Ishikawa (cell line): ENCODE data around the gene JPH2.

ENCODE experiments used
- CEBPB ChIP-seq: IDR thresholded peaks from 2 replicates; pipeline ENCODE4 v1.6.1; 2012
- CREB1 ChIP-seq: IDR thresholded peaks from 2 replicates; pipeline ENCODE4 v1.6.1; 2012; ENCODE audit warnings: low read depth
- EGR1 ChIP-seq: IDR thresholded peaks from 2 replicates; pipeline ENCODE4 v1.6.1; 2012
- EP300 ChIP-seq: IDR thresholded peaks from 2 replicates; pipeline ENCODE4 v1.6.1; 2012; ENCODE audit warnings: borderline replicate concordance
- FOXM1 ChIP-seq: IDR thresholded peaks from 2 replicates; pipeline ENCODE4 v1.6.1; 2012; ENCODE audit warnings: low read depth, borderline replicate concordance
- NFIC ChIP-seq: IDR thresholded peaks from 2 replicates; pipeline ENCODE4 v1.6.1; 2012
- RAD21 ChIP-seq: IDR thresholded peaks from 2 replicates; pipeline ENCODE4 v1.6.1; 2012; ENCODE audit warnings: low read depth
- TAF1 ChIP-seq: IDR thresholded peaks from 2 replicates; pipeline ENCODE4 v1.6.1; 2012; ENCODE audit warnings: low read depth, mild to moderate bottlenecking
- TCF12 ChIP-seq: IDR thresholded peaks from 2 replicates; pipeline ENCODE4 v1.6.1; 2012; ENCODE audit warnings: low read depth
- TEAD4 ChIP-seq: IDR thresholded peaks from 2 replicates; pipeline ENCODE4 v1.6.1; 2012
- YY1 ChIP-seq: IDR thresholded peaks from 2 replicates; pipeline ENCODE4 v1.6.1; 2012; ENCODE audit warnings: low read depth
- ZBTB7A ChIP-seq: IDR thresholded peaks from 2 replicates; pipeline ENCODE4 v1.6.1; 2012; ENCODE audit warnings: low read depth
- TF ChIP-seq, protein P1 (sequence below): IDR thresholded peaks from 2 replicates; pipeline ENCODE4 v1.6.1; 2012
- TF ChIP-seq, protein P2 (sequence below): IDR thresholded peaks from 2 replicates; pipeline ENCODE4 v1.6.1; 2012
- TF ChIP-seq, protein P3 (sequence below): IDR thresholded peaks from 2 replicates; pipeline ENCODE4 v1.6.1; 2012; ENCODE audit warnings: low read depth, mild to moderate bottlenecking

Gene JPH2

DNA sequence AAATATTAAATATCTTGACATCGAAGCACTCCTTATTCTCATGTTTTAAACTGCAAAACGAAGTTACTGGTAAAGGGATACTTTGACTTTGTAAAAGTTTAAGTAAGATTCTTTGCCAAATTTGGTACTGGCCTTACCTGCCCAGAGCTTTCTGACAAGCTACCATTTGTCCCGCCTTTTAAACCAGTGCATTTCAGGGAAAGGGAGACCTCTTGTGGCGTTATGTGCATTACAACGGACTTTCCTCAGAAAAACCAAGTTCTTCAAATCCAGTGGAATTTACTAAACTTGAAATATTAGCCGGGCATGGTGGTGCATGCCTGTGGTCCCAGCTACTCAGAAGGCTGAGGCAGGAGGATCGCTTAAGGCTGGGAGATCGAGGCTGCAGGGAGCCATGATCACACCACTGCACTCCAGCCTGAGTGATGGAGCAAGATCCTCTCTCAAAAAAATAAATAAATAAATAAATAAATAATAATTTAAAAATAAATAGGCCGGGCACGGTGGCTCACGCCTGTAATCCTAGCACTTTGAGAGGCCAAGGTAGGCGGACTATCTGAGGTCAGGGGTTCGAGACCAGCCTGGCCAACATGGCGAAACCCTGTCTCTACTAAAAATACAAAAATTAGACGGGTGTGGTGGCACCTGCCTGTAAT lies 3.3 kb upstream of the JPH2 start:
- 0 out of 2 replicates have a peak, but pooled peaks have one; percentile 30 for TF ChIP-seq TEAD4
- TF ChIP-seq, protein P1, sequence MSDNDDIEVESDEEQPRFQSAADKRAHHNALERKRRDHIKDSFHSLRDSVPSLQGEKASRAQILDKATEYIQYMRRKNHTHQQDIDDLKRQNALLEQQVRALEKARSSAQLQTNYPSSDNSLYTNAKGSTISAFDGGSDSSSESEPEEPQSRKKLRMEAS = peak; percentile 42; the same call in 1 of the 2 replicates
- peak; percentile 98 for TF ChIP-seq RAD21
- TF ChIP-seq FOXM1 = peak; percentile 52; the same call in 1 of the 2 replicates

DNA sequence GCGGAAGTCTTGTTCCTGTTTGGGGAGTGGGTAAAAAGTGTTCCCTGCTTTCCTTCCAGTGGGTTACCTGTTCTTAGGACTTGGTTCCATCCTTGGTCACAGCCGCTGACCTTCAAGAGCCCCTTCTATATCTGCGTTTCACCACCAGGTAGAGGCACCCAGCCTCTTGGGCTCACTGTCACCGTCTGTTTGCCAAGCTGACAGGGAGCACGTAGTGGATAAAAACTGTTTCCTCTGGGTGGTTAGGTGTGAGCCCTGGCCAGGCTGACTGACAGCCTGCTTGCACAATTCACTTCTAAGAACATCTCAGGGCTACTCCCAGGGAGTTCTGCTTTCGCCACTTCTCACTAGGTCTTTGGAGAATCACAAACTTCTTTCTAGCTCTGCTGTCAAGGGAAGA lies 1.8 kb upstream of the JPH2 start:
- TF ChIP-seq, protein P2, sequence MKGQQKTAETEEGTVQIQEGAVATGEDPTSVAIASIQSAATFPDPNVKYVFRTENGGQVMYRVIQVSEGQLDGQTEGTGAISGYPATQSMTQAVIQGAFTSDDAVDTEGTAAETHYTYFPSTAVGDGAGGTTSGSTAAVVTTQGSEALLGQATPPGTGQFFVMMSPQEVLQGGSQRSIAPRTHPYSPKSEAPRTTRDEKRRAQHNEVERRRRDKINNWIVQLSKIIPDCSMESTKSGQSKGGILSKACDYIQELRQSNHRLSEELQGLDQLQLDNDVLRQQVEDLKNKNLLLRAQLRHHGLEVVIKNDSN = no peak

DNA sequence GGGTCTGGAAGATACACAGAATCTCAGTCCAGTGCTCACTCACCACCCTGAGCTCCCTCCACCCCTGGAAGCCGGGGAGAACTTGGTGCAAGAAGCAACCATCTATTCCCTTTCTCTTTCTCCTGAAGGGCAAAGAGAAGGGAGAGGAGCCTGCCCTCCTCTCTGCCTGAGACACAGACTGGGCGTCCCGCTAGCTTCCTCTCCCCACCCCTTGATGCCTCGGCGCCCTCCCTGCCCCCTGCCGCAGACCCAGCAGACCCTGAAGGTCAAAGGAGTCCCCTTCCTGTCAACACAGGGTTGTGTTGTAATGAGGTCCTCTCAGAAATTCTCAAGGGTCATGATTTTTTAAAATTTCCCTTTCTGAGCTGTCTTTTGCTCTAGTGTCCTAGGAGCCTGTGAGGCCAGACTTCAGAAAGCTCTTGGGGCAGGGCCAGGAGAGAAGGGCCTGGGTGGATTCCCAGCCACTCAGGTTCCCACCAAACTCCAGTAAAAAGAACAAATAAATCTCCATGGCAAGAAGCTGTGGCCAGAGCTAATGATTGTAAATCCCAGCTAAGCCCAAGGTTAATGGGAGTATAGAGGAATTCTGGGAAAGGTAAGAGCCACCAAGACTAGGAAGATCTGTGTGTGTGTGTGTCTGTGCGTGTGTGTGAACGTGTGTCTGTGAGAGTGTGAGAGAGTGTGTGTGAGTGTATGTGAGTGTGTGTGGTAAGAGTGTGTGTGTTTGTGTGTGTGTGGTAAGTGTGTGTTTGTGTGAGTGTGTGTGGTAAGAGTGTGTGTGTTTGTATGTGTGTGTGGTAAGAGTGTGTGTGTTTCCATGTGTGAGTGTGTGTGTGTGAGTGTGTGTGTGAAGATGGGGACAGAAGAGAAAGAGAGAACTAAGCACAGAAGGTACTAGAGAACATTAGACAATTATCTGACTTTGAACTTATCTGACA lies 1.1 kb upstream of the JPH2 start:
- TF ChIP-seq YY1 (no peak), EGR1 (no peak), CREB1 (no peak), TAF1 (no peak), CEBPB (no peak), NFIC (no peak), TEAD4 (no peak), RAD21 (no peak)
- TF ChIP-seq, protein P3, sequence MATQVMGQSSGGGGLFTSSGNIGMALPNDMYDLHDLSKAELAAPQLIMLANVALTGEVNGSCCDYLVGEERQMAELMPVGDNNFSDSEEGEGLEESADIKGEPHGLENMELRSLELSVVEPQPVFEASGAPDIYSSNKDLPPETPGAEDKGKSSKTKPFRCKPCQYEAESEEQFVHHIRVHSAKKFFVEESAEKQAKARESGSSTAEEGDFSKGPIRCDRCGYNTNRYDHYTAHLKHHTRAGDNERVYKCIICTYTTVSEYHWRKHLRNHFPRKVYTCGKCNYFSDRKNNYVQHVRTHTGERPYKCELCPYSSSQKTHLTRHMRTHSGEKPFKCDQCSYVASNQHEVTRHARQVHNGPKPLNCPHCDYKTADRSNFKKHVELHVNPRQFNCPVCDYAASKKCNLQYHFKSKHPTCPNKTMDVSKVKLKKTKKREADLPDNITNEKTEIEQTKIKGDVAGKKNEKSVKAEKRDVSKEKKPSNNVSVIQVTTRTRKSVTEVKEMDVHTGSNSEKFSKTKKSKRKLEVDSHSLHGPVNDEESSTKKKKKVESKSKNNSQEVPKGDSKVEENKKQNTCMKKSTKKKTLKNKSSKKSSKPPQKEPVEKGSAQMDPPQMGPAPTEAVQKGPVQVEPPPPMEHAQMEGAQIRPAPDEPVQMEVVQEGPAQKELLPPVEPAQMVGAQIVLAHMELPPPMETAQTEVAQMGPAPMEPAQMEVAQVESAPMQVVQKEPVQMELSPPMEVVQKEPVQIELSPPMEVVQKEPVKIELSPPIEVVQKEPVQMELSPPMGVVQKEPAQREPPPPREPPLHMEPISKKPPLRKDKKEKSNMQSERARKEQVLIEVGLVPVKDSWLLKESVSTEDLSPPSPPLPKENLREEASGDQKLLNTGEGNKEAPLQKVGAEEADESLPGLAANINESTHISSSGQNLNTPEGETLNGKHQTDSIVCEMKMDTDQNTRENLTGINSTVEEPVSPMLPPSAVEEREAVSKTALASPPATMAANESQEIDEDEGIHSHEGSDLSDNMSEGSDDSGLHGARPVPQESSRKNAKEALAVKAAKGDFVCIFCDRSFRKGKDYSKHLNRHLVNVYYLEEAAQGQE = no peak
- TF ChIP-seq, protein P1 = no peak
- TF ChIP-seq, protein P2 = no peak

DNA sequence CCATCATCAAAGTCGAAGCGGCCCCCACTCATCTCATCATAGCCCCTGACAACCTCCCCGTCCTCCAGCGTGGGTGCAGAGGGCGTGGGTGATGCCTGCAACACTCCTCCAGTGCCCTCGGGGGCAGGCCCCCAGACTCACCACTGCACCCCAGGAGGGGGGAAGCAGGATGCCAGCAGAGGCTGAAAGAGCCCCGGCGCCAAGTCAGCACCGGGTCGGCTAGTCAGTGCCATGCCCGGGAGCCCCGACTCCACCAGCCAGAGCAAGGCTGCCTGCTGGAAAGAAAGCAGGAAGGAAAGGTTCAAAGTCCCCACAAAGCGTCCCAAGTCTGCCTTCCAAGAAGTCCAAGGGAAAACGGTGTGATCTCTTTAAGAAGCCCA lies 324 bp downstream of the JPH2 start:
- TF ChIP-seq ZBTB7A (no peak), YY1 (no peak), CEBPB (no peak), CREB1 (no peak), FOXM1 (no peak), EGR1 (no peak), RAD21 (no peak)
- TF ChIP-seq, protein P1 = no peak

DNA sequence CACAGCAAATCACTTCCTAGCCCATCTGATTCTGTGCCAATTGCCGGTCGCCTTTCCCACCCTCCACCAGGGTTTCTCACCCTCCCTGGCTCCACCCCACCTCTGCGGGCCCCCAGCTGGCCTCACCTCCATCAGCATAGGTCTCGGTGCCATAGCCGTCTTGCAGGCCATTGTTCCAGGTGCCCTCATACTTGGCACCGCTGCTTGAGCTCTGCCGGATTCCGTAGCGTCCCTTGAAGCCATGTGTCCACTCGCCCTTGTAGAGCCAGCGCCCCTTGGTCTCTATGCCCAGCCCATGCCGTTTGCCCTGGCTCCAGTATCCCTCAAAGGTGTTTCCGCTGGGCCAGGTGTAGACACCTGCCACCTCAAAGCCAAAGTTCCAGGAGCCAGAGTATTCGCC lies 787 bp downstream of the JPH2 start:
- TF ChIP-seq CEBPB = no peak
- TF ChIP-seq EP300 = no peak
- no peak for TF ChIP-seq TCF12
- TF ChIP-seq, protein P1 = no peak
- no peak for TF ChIP-seq YY1
- TF ChIP-seq, protein P2 = no peak
- TF ChIP-seq, protein P3 = no peak
- no peak for TF ChIP-seq EGR1
- no peak for TF ChIP-seq FOXM1
- TF ChIP-seq TEAD4 = no peak
- TF ChIP-seq NFIC = no peak
- no peak for TF ChIP-seq RAD21
- no peak for TF ChIP-seq TAF1
- no peak for TF ChIP-seq ZBTB7A
- no peak for TF ChIP-seq CREB1
